Activated T-helper 9 cell treated with anti-CD3 and anti-CD28 coated beads, Interleukin-2, amount 50 U/mL, for 16 hours (primary cell): ENCODE results near the gene SMARCA2.

Experiments
- DNase-seq: peaks from one replicate; pipeline ENCODE4 v3.0.0-alpha.2; 2020; ENCODE audit warnings: low read depth

Gene SMARCA2

DNA sequence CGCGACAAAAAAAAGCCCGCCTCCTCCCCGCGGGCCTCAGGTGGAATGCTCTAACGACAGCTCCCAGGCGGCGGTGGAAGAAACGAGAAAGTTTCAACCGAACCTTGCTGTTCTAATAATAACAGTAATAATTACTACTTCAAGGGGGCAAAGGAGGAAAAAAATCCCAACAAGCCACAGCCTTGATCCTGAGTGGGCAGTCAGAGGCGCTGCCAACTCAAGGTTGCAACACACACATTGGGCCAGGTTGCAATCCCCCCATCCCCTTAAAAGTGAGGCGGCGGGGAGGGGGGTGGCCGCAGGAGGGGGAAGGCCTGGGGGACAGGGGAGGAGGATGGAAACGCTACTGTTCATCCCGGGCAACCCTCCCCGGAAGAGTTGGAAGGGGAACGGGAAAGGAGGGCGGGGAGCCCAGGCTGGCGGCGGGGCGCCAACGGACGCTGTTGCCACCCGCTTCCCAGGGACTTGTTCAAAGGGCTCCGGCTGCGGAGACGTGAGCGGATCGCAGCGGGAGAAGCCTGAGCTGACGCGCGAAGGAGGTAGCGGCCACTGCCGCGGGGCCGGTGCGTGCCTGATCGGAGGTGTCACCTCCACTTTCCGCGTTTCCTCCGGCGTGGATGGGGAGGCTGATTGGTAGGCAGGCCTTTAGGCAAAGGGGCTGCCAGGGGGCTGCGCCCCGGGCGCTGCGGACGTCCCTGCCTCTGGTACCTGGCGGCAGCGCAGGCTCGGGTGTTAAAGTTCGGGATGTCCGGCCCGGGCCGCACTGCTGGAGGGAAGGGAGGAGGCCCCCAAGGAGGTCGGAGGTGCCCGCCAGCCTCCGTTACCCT is 647 bp downstream of the SMARCA2 start:
- peak; percentile 22 for DNase-seq

DNA sequence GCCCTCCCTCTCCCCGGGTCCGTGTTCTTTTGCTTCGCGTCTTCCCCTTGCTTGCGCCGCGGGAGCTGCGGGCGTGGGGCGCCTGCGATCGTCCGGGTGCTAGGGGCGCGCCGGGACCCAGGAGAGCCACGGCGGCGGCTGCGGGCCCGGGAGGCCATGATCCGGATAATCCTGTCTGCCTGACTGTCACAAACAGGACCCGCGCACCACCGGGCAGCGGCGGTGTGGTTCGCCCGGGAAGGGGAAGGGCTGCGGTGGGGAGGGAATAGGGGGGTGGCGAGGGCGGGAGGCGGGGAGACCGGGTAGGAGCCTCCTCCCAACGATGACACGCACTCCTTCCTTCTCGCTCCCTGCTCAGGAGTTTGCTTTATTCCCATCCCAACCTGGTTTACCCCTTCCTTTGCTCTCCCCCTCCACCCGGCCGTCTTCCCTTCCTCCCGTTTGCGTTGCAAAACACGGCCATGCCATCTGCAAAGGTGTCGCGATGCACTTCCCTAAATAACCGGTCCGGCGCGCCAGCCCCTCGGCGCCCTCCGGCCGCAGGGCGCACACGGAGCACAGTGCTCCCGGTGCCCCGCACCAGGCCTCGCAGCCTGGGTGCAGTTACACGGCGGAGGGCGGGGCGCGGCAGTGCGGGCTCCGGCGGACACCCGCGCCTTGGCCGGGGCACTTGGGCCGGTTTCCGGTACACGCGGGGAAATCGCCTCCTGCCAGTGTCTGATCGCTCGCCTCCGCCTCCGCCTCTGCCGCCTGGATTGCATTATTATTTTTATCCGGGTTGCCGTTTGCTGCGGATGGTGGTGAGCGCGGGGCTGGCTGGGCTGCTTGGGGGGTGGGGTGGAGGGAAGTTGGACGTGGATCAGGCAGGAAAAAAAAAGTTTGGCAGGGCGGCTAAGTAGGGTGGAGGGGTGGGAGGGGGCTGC is 1.5 kb downstream of the SMARCA2 start:
- peak; percentile 54 for DNase-seq

DNA sequence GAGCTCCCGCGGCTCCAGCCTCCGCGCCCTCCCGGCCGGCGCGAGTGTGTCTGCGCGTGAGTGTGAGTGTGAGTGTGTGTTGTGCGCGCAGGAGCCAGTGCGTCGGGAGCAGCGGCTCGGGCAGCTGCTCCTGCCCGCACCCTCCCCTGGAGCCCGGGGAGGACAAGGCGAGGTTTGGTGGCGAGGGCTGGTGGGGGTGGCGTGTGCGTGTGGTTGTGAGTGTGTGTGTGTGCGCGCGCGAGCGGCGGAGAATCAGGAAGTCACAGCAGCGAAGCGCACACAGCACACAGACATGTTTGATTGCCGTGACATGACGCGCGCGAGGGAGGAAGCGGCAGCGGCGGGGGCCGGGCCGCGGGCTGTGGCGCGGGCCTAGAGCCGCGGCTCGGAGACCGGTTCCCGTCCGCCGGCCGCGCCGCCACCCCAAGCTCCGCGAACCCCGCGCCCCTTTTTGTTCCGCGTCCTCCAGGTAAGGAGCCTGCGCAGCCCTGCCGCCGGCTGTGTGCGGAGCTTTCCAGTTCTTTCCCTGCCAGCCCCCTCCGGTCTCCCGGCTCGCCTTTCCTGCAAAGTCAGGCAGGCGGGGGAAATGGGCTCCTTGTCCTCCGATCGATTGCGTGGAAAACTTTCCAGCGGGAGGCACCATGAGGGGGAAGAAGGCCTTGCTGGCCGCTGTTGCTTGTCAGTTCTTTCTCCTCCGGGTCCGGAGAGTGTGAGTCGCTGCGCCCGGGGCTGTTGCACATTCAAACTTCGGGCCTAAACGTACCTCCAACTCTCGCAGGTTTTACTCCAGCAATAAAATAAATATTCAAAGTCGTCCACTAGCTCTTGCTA is 2.4 kb downstream of the SMARCA2 start:
- DNase-seq = peak; percentile 71

DNA sequence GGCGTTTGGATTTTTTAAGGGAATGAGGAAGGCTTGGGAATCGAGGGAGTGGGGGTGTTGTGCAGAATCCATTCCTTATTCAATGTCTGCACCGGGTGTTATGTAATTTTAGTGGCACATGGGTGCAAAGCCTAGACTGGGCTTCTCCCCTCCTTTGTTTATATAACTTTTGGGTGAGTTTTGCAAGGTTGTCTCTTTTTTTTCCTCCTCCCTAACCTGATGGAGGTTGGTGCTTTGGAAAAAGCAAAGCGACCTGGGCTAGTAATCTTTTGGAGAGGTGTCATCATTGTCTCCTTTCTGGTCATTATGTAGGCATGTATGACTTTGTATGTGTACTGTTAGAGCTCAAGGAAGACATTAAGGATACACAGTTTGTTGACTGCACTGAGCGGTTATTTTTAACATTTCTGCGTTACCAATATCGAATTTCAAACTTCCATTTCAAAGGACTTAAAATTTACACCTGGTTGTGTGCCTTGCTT is 3.1 kb downstream of the SMARCA2 start:
- no peak for DNase-seq

DNA sequence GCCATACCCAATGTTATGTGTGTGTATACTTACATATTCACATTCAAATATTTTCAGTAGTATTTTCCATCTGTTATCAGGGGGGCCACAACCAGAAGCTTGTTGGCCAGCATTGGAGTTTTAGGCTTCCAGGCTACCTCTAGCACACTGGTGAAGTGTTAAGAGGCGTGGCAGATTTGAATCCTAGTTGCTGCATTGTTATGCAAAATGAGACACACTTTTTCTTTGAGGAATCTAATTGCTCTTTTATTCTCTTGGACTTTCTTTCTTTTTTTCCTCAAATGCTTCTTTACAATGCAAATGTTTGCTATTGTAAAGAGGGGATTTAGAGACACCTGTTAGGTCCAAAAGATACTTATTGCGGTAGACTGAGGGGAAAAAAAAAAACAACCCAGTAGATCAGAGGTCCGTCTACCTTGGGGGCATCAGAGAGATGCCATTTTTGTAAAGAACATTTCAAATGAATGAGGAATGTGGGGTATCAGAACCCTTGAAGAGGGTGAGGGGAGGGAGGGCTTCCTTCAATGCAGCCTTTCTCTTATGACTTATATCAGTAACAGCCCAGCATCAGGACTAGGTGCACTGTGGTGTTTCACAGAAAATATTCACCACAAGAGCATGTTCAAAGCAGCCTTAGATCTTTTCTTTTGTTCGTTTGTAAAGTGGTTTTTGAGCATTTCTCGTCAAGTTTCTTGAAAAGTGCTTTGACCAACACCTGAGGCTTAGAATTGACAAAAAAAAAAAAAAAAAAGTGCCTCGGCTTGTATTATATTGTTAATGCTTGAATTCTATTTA is 3.8 kb downstream of the SMARCA2 start:
- no peak for DNase-seq

DNA sequence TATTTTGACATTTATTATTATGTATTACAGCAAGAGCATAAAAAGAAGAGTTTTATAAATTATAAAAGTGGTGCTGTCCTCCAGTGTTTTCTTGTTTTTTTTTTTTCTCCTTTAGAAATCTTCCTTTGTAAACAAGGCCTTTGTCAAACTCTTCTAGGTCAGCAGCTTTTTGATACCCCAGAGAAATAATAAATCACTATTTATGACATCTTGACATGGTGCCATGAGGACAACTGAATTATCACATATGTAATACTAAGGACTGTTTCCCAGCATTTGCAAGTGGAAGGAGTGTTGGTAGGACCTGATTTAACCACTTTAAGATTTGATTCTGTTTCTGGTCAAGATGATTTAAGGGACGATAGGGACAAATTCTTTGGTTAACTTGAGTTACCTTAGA is 4.6 kb downstream of the SMARCA2 start:
- DNase-seq = no peak

DNA sequence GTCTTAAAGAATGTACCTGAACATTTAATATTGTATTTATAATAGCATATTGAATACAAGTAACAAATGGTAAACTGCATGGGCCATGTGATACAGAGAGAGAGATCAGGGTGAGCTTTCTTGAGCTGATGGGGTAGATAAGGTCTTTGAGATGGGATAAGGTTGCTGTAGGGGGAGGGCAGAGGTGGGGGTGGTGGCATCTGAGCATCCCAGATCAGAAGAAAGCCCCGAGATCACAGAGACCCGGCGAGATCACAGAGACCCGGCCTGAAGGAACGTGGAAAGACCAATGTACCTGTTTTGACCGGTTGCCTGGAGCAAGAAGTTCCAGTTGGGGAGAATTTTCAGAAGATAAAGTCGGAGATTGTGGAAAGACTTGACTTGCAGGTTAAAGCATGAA is 6.6 kb downstream of the SMARCA2 start:
- no peak for DNase-seq

DNA sequence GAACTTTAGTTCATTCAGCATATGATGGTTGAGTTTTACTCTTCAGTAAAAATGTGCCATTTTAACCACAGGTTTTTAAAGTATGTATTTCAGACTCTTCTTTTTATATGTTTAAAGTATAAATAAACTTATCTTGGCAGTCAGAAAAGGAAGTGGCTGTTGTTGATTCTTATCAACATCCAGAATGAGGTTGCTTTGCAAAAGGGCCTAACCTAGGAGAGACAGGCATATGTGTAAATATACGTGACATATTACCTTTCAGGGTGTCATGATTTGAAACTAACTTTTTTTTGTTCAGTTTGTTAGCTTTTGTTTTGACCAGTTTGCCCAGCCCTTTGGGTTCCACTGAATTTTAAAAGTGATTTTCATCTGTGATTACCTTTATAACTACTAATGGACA is 7.4 kb downstream of the SMARCA2 start:
- no peak for DNase-seq

DNA sequence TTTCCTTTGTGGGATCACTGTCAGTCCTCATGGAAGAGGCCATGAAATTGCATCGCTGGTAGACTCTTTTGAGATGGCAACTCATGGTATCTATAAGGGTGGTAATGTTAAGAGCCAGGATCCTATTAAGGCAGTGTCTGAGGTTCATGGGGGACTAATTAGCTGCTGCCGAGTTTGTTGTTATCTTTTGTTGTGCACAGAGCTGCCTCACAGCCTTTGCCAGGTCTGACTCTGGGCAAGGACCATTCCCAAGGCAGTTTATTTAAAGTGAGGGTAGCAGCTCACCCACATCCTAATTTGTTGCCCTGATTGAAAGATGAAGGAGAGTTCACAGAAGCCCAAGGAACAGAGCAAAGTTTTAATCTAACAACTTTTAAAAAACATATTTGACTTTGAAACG is 7.9 kb downstream of the SMARCA2 start:
- DNase-seq = no peak

DNA sequence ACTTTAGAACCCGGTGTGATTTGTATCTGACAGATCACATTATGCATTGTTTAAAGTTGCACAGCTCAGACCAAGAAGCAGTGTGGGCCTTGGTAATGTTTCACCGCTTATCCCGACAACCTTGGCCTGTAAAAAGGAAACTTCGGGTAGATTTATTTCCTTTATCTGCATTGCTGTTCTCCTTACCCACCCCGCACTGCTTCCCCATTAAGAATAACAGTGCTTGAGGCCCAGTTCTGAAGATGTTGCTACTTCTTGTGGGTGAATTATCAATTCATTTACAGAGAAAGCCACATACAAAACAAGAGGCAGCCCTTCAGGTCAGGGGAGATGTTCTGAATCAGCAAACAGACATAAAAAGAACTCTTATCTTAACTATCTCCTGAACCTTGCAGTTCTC is 8.4 kb downstream of the SMARCA2 start:
- DNase-seq = no peak

DNA sequence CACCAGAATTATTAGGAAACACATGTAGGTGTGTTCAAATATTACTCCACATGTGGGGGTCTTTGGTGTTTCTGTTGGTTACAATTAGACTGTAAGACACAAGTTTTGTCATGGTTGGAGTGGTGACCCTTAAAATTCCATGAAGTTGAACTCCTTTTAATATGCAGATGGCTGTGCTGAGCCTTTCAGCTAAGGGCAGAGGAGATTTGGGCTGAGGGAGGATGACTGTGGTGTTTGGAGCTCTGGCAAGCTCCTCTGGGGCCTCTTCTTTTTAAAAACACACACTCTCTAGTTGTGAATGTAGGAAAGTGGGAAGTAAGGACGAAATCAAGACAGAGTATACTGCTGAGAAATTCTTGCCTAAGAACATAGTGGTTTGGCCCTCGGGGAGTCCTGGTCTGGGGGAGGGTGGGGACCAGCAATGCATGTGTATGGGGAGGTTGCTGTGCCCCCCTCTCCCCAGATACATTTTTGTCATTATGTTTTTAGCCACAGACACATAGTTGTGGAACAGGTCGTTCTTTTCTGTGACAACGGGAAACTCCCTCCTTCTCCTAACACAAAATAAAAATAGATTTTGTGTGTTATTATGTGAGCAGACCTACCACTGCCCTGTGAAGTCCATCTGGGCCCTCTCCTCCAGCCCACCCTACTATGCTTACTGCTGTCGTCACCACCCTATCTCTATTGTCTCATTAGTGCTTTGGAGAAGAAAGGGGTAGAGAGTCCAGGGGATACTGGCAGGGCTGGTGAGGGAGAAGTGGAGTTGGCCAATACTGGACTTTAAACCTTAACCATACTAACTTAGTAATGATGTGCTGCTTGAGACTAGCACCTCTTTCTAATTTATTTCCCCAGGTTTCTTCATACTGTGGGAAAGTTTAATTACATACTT is 10.0 kb downstream of the SMARCA2 start:
- no peak for DNase-seq

DNA sequence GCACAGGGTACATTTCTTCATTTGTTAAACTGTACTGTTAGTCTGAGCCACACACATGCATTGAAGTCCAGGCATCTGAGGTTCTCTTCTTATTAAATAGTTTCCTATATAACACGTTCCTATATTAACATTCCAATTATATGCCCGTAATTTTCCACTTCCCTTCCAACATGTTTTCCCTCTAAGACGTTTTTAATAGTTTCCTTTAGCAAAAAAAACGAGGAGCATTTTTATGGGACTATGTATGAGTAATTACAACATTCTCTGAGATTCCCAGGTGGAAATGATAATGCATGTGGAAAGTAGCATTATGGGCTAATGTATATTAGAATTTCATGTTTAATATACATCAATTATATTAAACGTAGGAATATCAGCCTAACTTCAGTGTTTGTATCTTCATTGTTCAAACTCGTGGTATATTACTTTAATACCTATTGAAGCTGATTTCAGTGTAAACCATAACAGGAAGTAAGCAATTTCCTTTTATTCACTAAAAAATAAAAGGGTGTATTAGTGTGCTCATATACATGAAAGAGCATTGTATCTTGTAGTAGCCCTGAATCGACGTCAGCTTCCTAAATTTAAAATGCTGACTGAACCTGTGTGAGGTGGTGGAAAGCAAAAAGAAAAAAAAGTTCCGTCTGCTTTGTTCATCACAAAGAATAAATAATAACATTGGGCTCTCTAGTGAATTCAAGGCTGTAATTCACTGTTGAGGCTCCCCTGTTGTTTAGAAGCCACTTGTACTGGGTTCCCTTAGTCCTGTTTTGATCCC is 11.3 kb downstream of the SMARCA2 start:
- no peak for DNase-seq

DNA sequence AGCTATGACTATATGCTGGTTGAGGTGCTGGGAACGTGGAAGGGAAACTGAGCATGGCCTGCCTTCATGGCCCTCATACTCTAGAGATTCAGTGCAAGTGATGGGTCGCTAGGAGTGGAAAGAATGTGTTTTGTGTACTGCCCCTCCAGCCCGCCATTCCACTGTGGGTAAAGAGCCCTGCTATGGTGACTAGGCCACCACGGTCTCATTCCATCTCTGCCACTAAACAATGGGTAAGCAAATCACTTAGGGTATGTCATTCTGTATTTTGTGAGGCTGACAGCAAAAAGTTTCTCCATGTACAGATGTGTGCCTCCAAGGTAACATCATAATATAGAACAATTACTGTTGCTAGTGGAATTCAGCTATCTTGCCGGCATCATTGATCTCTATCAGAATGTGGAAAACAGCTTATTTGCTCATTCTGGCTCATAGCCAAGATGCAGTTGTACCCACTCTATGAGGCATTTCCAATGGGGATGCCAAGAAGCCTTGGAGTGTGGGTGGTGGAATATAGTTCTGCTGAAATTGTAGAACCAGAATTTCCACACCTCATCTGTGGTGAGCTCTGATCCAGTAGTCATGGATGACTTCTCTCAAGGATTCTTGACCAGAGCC is 12.5 kb downstream of the SMARCA2 start:
- DNase-seq = no peak

DNA sequence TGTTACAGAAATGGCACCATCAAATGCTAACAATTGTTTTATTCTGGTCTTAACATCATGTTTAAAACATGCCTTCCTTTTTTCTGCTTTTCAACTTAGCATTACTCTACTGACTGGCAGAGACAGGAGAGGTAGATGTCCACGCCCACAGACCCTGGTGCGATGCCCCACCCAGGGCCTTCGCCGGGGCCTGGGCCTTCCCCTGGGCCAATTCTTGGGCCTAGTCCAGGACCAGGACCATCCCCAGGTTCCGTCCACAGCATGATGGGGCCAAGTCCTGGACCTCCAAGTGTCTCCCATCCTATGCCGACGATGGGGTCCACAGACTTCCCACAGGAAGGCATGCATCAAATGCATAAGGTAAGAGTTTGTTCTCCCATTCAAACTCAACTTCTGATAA is 13.7 kb downstream of the SMARCA2 start:
- no peak for DNase-seq

DNA sequence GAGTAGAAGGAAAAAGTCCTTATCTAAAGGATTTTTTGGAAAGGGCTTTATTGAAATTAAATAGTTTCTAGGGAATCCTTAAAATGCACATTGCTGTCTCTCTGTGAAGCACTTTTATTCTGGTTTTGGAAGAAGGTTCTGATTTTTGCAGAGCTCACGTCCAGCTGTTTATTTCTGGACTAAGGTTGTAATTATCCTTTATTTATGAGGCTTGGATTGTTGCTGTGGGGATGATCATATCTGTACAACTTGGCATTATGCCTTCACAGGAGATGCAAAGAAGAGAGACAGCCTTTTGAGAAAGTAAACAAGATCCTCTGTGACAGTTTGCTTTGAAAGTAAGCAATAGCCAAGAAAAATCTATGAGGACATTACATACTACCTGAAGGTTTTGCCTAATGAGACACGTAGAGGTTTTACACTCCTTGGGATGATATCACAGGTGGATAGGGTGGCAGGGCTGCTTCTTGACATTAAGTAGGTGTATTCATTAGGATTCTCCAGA is 14.6 kb downstream of the SMARCA2 start:
- DNase-seq = no peak

DNA sequence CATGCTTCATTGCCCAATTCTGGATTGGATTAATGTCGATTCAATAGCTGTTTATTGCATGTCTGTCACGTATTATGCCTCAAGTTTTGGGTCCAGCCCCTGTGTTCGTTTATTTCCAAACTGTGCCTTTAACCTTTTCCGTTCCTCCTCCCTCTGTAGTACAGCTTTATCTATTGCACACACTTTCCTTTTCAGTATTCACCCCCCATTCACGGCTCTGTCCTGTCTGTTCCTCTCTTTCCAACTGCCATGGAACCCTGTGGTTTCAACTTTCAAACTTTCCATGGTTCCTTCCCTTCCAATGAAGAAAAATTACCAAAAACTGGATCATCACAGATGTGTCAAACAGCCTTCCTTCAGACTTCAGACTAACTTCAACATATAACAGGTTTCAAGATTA is 17.1 kb downstream of the SMARCA2 start:
- DNase-seq = no peak

DNA sequence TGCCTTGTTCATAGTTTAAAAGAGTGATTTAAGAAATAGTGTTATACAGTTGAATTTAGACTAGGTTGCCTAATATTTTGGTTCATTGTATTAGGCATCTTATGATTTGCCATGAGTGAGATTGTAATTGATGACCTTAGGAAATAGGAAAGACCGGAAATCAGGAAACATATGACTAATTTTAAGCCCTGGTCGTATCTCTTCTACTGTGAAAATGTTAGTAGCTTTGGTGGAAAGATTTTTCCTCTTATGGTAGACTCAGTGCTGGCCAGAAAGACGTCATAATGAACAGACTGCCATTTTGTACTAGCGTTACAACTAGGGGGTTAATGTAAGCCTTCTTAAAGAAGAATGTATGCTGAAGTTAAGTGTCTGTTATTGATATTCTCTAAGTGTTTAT is 21.7 kb downstream of the SMARCA2 start:
- DNase-seq = no peak

DNA sequence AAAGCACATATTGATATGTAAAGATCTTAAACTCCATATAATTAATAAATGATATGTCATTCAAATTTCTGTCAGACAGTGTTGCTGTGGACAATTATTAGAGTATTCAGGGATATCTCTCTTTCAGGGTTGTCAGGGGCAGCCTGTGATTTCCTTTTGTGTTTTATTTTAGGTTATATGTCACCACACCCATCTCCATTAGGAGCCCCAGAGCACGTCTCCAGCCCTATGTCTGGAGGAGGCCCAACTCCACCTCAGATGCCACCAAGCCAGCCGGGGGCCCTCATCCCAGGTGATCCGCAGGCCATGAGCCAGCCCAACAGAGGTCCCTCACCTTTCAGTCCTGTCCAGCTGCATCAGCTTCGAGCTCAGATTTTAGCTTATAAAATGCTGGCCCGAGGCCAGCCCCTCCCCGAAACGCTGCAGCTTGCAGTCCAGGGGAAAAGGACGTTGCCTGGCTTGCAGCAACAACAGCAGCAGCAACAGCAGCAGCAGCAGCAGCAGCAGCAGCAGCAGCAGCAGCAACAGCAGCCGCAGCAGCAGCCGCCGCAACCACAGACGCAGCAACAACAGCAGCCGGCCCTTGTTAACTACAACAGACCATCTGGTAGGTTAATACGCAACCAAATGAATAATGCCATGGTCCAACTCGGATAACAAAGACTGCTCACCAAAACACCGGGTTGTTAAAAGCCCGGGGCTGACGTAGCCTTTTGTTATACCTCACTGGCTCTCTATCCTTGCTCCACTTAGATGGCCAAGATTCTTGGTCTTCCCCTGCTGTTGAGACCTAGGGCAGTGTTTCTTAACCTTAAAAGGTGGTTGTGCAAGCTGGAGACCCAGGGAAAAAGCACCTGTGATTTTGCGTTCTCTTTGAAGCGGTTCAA is 24.4 kb downstream of the SMARCA2 start:
- no peak for DNase-seq
